Measurements from ENCODE around the gene FAM216B. TPM values are rescaled to one million over a fixed set of nuclear protein-coding genes. Genes with fewer than 3 reads are reported as not detected.
"Not testable (repeated sequence)": the region's sequence is repeated elsewhere in the genome, so short reads cannot be mapped to it uniquely, and the experiment has no call there.

Gene FAM216B
- total RNA-seq, 2 donors from 2014 or later, result 0.23 TPM; not detected in 1

- not testable (repeated sequence) for DNase-seq (ENCODE audit: low spot score)
These were observed 4.8 kb upstream of the FAM216B start for GRCh38 chr13:42776558-42776957.

DNA sequence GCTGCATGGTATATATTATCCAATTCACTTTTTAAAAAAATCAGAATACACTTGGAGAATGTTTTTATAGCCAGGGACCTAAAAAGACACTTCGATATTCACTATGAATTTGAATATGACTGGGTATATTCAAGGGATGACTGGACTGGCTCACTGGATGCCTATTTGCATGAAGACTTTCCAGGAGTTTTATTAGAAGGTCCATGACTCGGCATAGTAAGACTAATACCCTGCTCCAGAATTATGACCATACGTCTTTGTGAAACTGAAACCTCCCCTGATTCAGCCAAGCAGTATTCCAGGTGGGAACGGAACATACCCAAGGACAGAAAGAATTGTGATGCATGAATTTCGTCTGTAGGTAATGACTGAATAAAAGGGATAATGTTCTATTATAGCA is 3.9 kb upstream of the FAM216B start:
- DNase-seq (ENCODE audit: low spot score), result no peak
- intact Hi-C loops (cut with DNase I), result no loop called here

More at GRCh38 chr13:42776558-42776957, 4.8 kb upstream of the FAM216B start:
- intact Hi-C loops (cut with DNase I), result not testable (repeated sequence)

- DNase-seq (ENCODE audit: low spot score), result no peak
- intact Hi-C loops (cut with DNase I), result no loop called here
These were observed 1.3 kb upstream of the FAM216B start for GRCh38 chr13:42780044-42780443.

DNA sequence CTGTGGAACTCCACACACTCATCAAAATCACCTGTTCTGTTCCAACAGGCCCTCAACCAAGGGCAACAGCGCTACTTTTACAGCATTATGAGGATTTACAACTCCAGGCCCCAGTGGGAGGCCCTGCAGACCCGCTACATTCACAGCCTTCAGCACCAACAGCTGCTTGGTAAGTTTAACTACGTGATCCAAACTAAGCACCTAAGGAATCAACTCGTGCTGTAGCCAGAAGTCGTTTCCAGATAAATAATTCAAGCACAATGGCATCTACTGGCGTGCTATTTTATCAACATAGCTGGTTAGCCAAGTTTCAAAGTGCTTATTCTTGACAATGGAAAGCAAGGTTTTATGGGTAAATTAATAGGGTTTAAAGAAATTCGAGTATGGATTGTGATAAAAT is 5.3 kb downstream of the FAM216B start:
- DNase-seq (ENCODE audit: low spot score), result no peak
- intact Hi-C loops (cut with DNase I), result no loop called here

GRCh38 chr13:42788601-42789000 is 7.2 kb downstream of the FAM216B start:
- intact Hi-C loops (cut with DNase I), result no loop called here
- no peak for DNase-seq (ENCODE audit: low spot score)

DNA sequence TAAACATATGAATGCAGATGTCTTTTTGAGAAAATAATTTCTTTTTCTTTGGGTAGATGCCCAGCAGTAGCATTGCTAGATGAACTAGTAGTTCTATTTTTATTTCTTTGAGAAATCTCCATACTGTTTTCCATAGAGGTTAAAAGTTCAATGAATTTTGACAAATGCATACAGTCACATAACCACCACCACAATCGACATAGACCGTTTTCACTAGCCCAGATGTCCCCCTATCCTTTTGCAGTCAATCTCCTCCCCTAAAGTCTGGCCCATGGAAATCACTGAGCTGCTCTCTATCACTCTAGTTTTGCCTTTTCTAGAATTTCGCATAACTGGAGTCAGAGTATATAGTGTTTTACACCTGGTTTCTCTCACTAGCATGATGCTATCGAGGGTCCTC is 10.8 kb downstream of the FAM216B start:
- no peak for DNase-seq (ENCODE audit: low spot score)
- intact Hi-C loops (cut with DNase I), result no loop called here

DNA sequence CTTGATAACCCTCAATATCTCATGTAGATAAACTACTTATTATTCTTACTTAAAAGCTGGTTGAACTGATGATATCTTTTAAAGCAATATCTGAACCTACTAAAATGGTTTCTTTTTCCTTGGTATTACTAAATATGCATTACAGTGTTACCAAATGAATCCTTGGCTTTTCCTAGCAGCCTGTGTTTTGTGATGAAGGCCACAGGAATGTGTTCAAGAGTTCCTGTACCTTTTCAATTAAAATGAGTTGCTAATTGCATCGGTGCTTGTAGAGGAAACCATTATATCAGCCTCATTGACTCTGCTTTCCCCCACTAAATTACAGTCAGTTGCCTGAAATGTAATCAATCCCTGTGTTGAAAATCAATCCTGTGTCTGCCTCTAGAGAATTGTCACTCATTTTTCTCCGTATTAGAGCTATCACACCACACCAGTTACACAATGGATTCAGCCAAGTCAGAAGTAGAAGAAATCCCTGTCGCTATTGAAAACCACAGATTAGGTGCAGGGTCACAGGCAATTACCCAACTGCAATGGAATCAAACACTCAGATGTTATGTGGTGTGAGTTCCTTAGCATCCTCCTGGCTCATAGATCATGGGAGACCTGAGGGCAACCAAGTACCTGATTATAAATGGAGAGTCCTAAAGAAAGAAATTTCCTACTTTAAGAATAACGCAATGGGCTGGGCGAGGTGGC is 13.3 kb downstream of the FAM216B start:
- intact Hi-C loops (cut with DNase I), result no loop called here
- no peak for DNase-seq (ENCODE audit: low spot score)

DNA sequence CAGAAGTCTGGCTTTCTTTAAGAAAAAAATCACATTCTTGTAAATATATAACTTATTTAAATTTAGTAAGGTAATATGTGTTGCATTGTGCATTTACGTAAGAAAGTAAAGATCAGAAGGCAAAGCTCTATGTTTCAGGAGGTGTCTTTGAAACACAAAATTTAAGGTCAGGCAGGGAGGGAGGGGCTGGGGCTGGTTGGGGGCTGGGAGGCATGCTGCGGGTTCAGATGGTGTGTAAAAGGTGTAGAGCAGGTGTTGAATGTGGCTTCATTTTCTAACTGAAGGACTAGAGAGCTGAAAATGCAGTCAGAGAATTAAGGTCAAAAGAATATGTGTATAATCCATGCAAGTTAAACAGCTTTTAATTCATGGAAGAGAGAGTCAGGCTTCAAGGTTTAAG is 14.3 kb downstream of the FAM216B start:
- intact Hi-C loops (cut with DNase I), result no loop called here
- no peak for DNase-seq (ENCODE audit: low spot score)

GRCh38 chr13:42796747-42797356 is 15.5 kb downstream of the FAM216B start:
- no peak for DNase-seq (ENCODE audit: low spot score)
- intact Hi-C loops (cut with DNase I), result no loop called here

GRCh38 chr13:42798118-42798517 is 16.7 kb downstream of the FAM216B start:
- intact Hi-C loops (cut with DNase I), result no loop called here

GRCh38 chr13:42800109-42800643 is 18.8 kb downstream of the FAM216B start:
- no peak for DNase-seq (ENCODE audit: low spot score)
- intact Hi-C loops (cut with DNase I), result no loop called here

More at GRCh38 chr13:42798118-42798517, 16.7 kb downstream of the FAM216B start:
- no peak for DNase-seq (ENCODE audit: low spot score)

- intact Hi-C loops (cut with DNase I), result no loop called here
These were observed 22.3 kb downstream of the FAM216B start for GRCh38 chr13:42803563-42804204.

GRCh38 chr13:42804244-42804874 is 23.0 kb downstream of the FAM216B start:
- DNase-seq (ENCODE audit: low spot score), result no peak
- intact Hi-C loops (cut with DNase I), result no loop called here

More at GRCh38 chr13:42803563-42804204, 22.3 kb downstream of the FAM216B start:
- DNase-seq (ENCODE audit: low spot score), result no peak

DNA sequence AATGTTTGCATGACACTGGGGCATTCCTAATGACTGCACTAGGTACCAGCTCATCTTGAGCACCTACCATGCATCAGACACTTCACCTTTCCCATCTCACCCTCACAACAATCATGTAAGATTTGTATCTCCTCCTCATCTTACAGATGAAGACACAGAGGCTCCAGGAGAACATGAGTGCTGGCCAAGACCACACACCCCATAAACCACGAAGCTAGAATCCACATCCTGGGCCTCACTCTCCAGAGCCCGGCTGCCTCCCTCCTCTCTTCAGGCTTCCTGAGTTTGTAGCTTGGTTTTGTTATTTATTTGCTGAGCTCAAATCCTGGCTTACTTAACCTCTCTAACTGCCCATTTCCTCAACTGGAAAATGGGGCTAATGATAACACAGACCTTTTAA is 25.9 kb downstream of the FAM216B start:
- no peak for DNase-seq (ENCODE audit: low spot score)
- intact Hi-C loops (cut with DNase I), result no loop called here

- intact Hi-C loops (cut with DNase I), result no loop called here
- DNase-seq (ENCODE audit: low spot score), result no peak
These were observed 26.5 kb downstream of the FAM216B start for GRCh38 chr13:42807866-42808265.

GRCh38 chr13:42808341-42808940 is 27.1 kb downstream of the FAM216B start:
- intact Hi-C loops (cut with DNase I), result no loop called here

DNA sequence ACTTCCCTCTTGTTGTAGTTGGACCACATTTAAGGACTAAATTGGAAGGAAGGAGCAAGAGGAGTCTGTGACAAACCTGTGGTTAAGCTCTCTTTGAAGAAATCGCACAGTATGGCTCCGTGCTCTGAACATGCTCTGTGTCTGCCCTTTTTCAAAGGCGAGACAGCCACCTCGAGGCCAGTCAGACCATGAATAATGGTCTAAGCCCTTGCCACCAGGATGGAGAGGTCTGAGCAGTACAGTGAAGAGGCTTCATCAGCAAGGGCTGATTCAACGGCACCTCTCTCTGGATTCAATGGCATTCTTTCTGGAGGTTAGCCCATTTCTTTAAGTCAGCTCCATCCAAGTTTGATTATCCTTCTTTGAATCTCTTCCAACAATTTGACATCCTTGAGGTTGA is 30.9 kb downstream of the FAM216B start:
- no peak for DNase-seq (ENCODE audit: low spot score)
- intact Hi-C loops (cut with DNase I), result no loop called here

More at GRCh38 chr13:42808341-42808940, 27.1 kb downstream of the FAM216B start:
- no peak for DNase-seq (ENCODE audit: low spot score)

DNA sequence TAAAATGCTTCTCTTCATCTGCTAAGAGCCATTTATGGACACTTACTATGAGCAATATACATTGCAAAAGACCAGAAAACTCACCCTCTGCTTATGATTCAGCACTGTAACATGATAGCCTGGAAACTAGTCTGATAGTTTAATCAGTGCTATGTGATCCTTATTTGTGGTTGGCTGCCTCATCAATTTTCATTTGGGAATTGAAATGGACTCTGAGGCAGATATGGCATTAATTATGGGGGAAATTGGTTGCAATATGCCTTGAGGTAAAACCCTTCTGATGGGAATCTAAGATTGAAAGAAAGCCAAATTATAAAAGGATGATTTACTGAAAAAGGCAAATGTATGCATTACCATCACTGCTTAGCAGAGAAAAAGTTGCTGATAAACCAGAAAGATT is 33.5 kb downstream of the FAM216B start:
- DNase-seq (ENCODE audit: low spot score), result no peak
- intact Hi-C loops (cut with DNase I), result no loop called here

GRCh38 chr13:42815681-42816080 is 34.3 kb downstream of the FAM216B start:
- intact Hi-C loops (cut with DNase I), result no loop called here
- DNase-seq (ENCODE audit: low spot score), result no peak
